Ecto neural progenitor cell (in vitro differentiated cells): ENCODE results near the gene WSCD1.
A peak's percentile ranks its signal among the peaks of the same experiment; 100 is the strongest.

Experiments used
- DNase-seq: peaks from one replicate; pipeline ENCODE4 v3.0.0-alpha.2; 2018; ENCODE audit warnings: low spot score

Gene WSCD1

GRCh38 chr17:6069539-6070429 lies at the start of gene WSCD1:
WSCD1 (plus strand) TSS chr17:6070379; CDS start chr17:6080659, 10,280 bp downstream.
- DNase-seq = peak; percentile 75

- no peak for DNase-seq
These were observed 49.2 kb upstream of the WSCD1 start for GRCh38 chr17:6021011-6021400.

- no peak for DNase-seq
These were observed 48.6 kb upstream of the WSCD1 start for GRCh38 chr17:6021627-6022026.

- DNase-seq = no peak
These were observed 46.9 kb upstream of the WSCD1 start for GRCh38 chr17:6023036-6023831.

- no peak for DNase-seq
These were observed 45.6 kb upstream of the WSCD1 start for GRCh38 chr17:6024576-6024975.

GRCh38 chr17:6027342-6028024 lies 42.7 kb upstream of the WSCD1 start:
- no peak for DNase-seq

GRCh38 chr17:6028294-6028693 lies 41.9 kb upstream of the WSCD1 start:
- DNase-seq = no peak

GRCh38 chr17:6035801-6036394 lies 34.3 kb upstream of the WSCD1 start:
- DNase-seq = no peak

GRCh38 chr17:6040504-6040903 lies 29.7 kb upstream of the WSCD1 start:
- no peak for DNase-seq

- no peak for DNase-seq
These were observed 28.9 kb upstream of the WSCD1 start for GRCh38 chr17:6041246-6041645.

- DNase-seq = no peak
These were observed 26.8 kb upstream of the WSCD1 start for GRCh38 chr17:6043405-6043804.

- no peak for DNase-seq
These were observed 25.9 kb upstream of the WSCD1 start for GRCh38 chr17:6044261-6044660.

GRCh38 chr17:6045621-6046357 lies 24.4 kb upstream of the WSCD1 start:
- DNase-seq = no peak

- DNase-seq = no peak
These were observed 23.7 kb upstream of the WSCD1 start for GRCh38 chr17:6046431-6046830.

GRCh38 chr17:6046931-6047330 lies 23.2 kb upstream of the WSCD1 start:
- DNase-seq = no peak

- DNase-seq = no peak
These were observed 22.2 kb upstream of the WSCD1 start for GRCh38 chr17:6047966-6048365.

GRCh38 chr17:6048486-6048885 lies 21.7 kb upstream of the WSCD1 start:
- DNase-seq = no peak

- DNase-seq = no peak
These were observed 17.3 kb upstream of the WSCD1 start for GRCh38 chr17:6052926-6053325.

- no peak for DNase-seq
These were observed 15.8 kb upstream of the WSCD1 start for GRCh38 chr17:6054372-6054771.

- DNase-seq = no peak
These were observed 14.1 kb upstream of the WSCD1 start for GRCh38 chr17:6056104-6056503.

GRCh38 chr17:6057562-6057961 lies 12.6 kb upstream of the WSCD1 start:
- no peak for DNase-seq
